RPMI7951 (cell line): Measurements from ENCODE around the gene TLK2. TPM values are rescaled to one million over a fixed set of nuclear protein-coding genes. Genes with fewer than 3 reads are reported as not detected.
"Not testable (repeated sequence)": the region's sequence is repeated elsewhere in the genome, so short reads cannot be mapped to it uniquely, and the experiment has no call there.

Experiments
- DNase-seq: peaks from one replicate; pipeline ENCODE4 v3.0.0-alpha.2; 2012; ENCODE audit warnings: low read depth
- total RNA-seq: library from RNA; depleted of rRNA; stranded (reverse); fragments of >200 nt; shearing (Covaris generic); gene quantifications from 2 replicates; pipeline ENCODE4 v1.2.3, GENCODE V29; 2014

The TLK2 gene
- total RNA-seq, 1 experiment from 2014 or later, result 20.3 TPM

GRCh38 chr17:62558941-62559340 is 80.3 kb downstream of the TLK2 start:
- not testable (repeated sequence) for DNase-seq

DNA sequence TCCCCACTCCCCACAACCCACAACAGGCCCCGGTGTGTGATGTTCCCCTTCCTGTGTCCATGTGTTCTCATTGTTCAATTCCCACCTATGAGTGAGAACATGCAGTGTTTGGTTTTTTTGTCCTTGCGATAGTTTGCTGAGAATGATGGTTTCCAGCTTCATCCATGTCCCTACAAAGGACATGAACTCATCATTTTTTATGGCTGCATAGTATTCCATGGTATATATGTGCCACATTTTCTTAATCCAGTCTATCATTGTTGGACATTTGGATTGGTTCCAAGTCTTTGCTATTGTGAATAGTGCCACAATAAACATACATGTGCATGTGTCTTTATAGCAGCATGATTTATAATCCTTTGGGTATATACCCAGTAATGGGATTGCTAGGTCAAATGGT is 82.3 kb downstream of the TLK2 start:
- not testable (repeated sequence) for DNase-seq

- DNase-seq, result peak; percentile 73
These were observed 84.0 kb downstream of the TLK2 start for GRCh38 chr17:62562656-62563055.

GRCh38 chr17:62565817-62566216 is 87.2 kb downstream of the TLK2 start:
- peak; percentile 69 for DNase-seq

- DNase-seq, result no peak
These were observed 88.5 kb downstream of the TLK2 start for GRCh38 chr17:62566996-62567578.

DNA sequence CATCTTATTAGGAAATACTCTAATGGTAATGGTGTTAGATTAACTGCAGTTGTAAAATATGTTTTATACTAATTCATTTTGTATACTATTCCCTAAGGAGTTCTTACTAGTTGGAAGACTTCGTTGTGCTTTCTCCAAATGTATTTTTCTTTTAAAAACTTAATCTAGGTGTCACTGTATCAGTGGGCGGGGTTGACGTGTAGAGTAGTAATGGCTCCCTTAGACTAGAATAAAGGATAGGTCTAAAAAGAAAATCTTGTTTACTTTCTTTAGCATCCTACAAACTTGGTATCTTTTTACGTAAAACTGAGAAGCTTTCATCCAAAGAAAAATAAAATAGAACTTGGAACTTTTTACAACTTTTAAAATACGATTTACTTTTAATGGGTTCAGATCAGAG is 93.9 kb downstream of the TLK2 start:
- no peak for DNase-seq

GRCh38 chr17:62572888-62573401 is 94.3 kb downstream of the TLK2 start:
- peak; percentile 26 for DNase-seq

DNA sequence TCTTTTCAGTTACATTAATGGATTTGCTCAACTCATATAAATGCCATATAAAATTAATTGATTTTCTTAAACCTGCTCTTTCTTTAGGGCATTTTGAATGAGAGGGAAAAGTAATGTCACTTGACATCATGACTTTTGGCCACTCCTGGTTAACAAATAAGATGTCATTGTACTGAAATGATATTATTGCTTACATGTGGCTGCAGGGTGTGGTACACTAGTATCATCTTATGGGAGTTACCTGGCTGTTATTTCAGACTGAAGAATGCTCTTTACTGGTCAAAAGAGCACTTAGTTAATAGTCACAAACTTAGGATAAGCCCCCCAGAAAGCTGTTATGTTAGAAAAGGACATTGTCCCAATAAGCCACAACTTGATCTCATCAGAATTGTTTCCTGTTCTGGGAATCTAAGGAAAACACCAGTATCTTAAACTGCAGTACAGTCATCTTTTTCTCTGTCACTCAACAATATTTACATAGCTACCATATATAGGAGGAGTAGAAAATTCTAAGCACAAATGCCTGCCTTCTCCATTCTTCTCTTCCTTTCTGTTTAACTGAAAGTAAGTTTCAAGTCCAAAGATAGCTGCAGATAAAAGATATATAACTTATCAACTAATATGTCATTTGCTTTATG is 95.0 kb downstream of the TLK2 start:
- DNase-seq, result no peak

- no peak for DNase-seq
These were observed 97.8 kb downstream of the TLK2 start for GRCh38 chr17:62576382-62576781.

- no peak for DNase-seq
These were observed 100.3 kb downstream of the TLK2 start for GRCh38 chr17:62578757-62579487.

- DNase-seq, result no peak
These were observed 102.3 kb downstream of the TLK2 start for GRCh38 chr17:62580947-62581346.

DNA sequence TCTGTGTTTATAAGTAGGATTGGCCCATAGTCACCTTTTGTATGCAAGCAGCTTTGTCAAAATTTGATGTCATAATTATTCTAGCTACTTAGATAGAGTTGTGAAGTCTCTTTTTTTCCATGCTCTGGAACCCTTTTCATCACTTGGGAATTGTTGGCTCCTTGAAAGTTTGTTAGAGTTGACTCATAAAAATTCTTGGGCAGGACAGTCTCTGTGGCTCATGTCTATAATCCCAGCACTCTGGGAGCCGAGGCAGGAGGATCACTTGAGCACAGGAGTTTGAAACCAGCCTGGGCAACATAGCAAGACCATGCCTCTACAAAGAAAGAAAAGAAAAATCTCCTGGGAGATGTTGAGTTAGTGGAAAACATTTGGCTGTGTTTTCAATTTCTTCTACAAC is 103.1 kb downstream of the TLK2 start:
- DNase-seq, result no peak

- no peak for DNase-seq
These were observed 108.9 kb downstream of the TLK2 start for GRCh38 chr17:62587554-62587953.

GRCh38 chr17:62588109-62588508 is 109.5 kb downstream of the TLK2 start:
- DNase-seq, result no peak

- no peak for DNase-seq
These were observed 112.7 kb downstream of the TLK2 start for GRCh38 chr17:62591333-62591732.

DNA sequence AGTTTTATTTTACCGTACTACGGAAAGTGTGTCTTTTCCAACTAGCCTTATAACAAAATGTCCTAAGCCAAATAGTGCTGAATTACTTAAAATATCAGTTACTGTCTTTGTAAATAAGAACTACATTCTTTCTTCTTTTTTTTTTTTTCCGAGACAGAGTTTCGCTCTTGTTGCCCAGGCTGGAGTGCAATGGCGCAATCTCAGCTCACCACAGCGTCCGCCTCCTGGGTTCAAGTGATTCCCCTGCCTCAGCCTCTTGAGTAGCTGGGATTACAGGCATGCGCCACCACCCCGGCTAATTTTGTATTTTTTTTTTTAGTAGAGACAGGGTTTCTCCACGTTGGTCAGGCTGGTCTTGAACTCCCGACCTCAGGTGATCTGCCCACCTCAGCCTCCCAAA is 113.2 kb downstream of the TLK2 start:
- DNase-seq, result not testable (repeated sequence)

DNA sequence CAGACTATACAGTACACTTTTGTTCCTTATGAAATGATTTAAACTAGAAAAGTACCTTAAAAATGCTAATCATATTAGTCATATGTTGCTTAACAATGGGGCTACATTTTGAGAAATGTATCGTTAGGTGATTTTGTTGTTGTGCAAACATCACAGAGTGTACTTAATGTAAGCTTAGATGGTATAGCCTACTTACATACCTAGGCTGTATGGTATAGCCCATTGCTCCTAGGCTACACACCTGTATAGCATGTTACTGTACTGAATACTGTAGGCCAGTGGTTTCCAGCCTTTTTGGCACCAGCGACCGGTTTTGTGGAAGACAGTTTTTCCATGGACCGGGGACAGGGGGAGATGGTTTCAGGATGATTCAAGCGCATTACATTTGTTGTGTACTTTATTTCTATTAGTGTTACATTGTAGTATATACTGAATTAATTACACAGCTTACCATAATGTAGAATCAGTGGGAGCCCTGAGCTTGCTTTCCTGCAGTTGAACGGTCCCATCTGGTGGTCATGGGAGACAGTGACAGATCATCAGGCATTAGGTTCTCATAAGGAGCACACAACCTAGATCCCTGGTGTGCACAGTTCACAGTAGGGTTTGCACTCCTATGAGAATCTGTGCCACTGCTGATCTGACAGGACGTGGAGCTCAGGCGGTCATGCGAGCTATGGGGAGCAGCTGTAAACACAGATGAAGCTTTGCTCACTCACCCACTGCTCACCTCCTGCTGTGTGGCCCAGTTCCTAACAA is 113.9 kb downstream of the TLK2 start:
- no peak for DNase-seq

- no peak for DNase-seq
These were observed 116.9 kb downstream of the TLK2 start for GRCh38 chr17:62595484-62595883.

- no peak for DNase-seq
These were observed 118.0 kb downstream of the TLK2 start for GRCh38 chr17:62596662-62597061.

DNA sequence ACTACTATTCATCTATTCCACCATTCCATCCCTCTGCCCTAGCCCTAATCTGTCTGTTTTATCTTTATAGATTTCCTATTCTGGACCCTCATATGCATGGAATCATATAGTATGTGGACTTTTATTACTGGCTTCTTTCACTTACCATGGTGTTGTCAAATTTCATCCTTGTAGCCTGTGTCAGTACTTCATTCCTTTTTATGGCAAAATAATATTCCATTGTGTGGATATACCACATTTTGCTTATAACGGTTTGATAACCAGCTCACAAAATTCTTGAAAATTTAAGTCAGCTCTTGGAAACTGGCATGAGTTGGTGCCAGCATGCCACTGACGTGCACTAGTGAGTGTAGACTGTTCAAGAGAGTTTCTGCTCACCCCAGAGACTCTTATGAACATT is 118.5 kb downstream of the TLK2 start:
- no peak for DNase-seq

DNA sequence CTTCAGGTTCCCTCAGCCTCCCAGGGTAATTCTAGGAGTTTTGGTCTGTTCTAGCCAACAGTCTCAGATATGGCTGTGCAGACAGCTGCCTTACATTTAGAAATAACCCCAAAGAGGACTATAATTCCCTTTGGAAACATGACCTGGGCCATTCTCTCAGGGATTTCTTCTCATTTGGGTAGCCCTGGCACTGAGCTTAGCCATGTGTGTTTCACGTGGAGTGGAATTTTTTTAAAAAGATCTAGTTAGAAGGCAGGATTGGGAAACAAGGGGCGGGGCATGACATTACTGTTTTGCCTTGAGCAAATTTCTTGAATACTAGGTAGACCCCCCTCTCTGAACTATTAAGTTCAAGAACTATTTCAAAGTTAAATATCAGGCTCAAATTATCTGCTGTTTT is 119.3 kb downstream of the TLK2 start:
- DNase-seq, result peak; percentile 59

DNA sequence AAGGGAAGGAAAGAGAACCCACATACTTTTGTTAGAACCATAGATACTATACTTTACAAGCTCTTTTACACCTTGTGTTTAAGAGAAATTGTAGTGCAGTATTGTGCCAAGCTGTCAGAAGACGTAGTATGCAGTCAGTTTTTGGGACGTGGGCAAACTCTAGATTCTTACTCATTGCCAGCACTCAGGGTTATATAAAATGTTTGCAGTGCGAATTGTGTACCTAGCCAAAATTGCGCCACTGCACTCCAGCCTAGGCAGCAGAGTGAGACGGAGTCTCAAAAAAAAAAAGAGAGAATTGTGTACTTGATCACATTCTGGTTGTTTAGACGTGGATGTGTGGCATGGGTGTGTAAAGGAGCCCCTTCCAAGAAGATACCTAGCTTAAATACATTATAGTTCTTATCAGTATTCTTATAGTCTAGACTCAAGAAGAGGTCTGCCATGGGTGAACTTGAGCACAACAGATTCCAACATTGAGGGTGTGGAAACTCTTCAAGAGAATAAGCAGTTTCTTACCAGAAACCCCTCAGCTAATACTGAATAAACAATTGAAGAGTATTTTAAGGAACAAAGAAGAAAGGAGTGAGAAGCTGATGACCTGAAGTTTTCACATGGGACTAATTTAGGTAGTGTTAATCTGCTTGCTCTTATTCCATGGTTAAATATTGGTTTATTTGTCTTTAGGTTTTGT is 121.5 kb downstream of the TLK2 start:
- no peak for DNase-seq
